Measurements from ENCODE around the gene RNF208.

The RNF208 gene

GRCh38 chr9:137214620-137215019, 7.4 kb downstream of the RNF208 start:
- DNase-seq (ENCODE audit: low read depth in 2 of 2), result no peak

GRCh38 chr9:137213160-137214060, 8.6 kb downstream of the RNF208 start:
- DNase-seq (ENCODE audit: low read depth in 2 of 2), result no peak

- DNase-seq (ENCODE audit: low read depth in 2 of 2), result no peak
Measured at GRCh38 chr9:137212520-137212919, 9.5 kb downstream of the RNF208 start.

- no peak for DNase-seq (ENCODE audit: low read depth in 2 of 2)
Measured at GRCh38 chr9:137211532-137211931, 10.5 kb downstream of the RNF208 start.

GRCh38 chr9:137206602-137207001, 15.4 kb downstream of the RNF208 start:
- no peak for DNase-seq (ENCODE audit: low read depth in 2 of 2)

- DNase-seq (ENCODE audit: low read depth in 2 of 2), result peak; percentile 86 to 89
Measured at GRCh38 chr9:137205126-137206069, 16.6 kb downstream of the RNF208 start, which contains the start of the genes NDOR1 and TMEM203. TSS of gene NDOR1 (plus strand) at chr9:137205700. CDS start at chr9:137205778, 78 bp downstream. TSS of gene TMEM203 (minus strand) at chr9:137205648. CDS start at chr9:137205414, 234 bp downstream.

- DNase-seq (ENCODE audit: low read depth in 2 of 2), result no peak
Measured at GRCh38 chr9:137204731-137205125, 17.3 kb downstream of the RNF208 start.

- DNase-seq (ENCODE audit: low read depth in 2 of 2), result no peak
Measured at GRCh38 chr9:137202966-137203365, 19.1 kb downstream of the RNF208 start.

GRCh38 chr9:137201205-137201868, 20.7 kb downstream of the RNF208 start:
- no peak for DNase-seq (ENCODE audit: low read depth in 2 of 2)

GRCh38 chr9:137200311-137201204, 21.5 kb downstream of the RNF208 start, which contains the start of gene TPRN:
TSS of gene TPRN (minus strand) at chr9:137200741. CDS start at chr9:137200711, 30 bp downstream.
- DNase-seq (ENCODE audit: low read depth in 2 of 2), result peak; percentile 97 to 99

GRCh38 chr9:137199411-137200121, 22.5 kb downstream of the RNF208 start:
- DNase-seq (ENCODE audit: low read depth in 2 of 2), result no peak

GRCh38 chr9:137198902-137199283, 23.1 kb downstream of the RNF208 start:
- no peak for DNase-seq (ENCODE audit: low read depth in 2 of 2)

GRCh38 chr9:137198051-137198901, 23.8 kb downstream of the RNF208 start:
- no peak for DNase-seq (ENCODE audit: low read depth in 2 of 2)

- DNase-seq (ENCODE audit: low read depth in 2 of 2), result no peak
Measured at GRCh38 chr9:137195525-137196220, 26.4 kb downstream of the RNF208 start.

GRCh38 chr9:137194909-137195308, 27.1 kb downstream of the RNF208 start:
- no peak for DNase-seq (ENCODE audit: low read depth in 2 of 2)

- no peak for DNase-seq (ENCODE audit: low read depth in 2 of 2)
Measured at GRCh38 chr9:137194388-137194787, 27.7 kb downstream of the RNF208 start.

- no peak for DNase-seq (ENCODE audit: low read depth in 2 of 2)
Measured at GRCh38 chr9:137193771-137194170, 28.3 kb downstream of the RNF208 start.

- no peak for DNase-seq (ENCODE audit: low read depth in 2 of 2)
Measured at GRCh38 chr9:137192859-137193258, 29.2 kb downstream of the RNF208 start.
